Testis (tissue), 3 donors: Measurements from ENCODE around the gene GRK4. TPM values are rescaled to one million over a fixed set of nuclear protein-coding genes. Genes with fewer than 3 reads are reported as not detected.

Source experiments
- DNase-seq: peaks from one replicate; pipeline ENCODE4 v3.0.0-alpha.2; 2019
- H3K27ac ChIP-seq, 2 donors: fragments of 200-600 bp; sonication (generic); one replicate each; pipeline ENCODE4 v1.5.1; 2019
- H3K27me3 ChIP-seq: fragments of 200-600 bp; sonication (generic); one replicate; pipeline ENCODE4 v1.5.1; 2019
- H3K36me3 ChIP-seq: fragments of 200-600 bp; sonication (generic); one replicate; pipeline ENCODE4 v1.5.1; 2017; ENCODE audit warnings: low read depth; ENCODE audit errors: missing control alignments
- H3K4me1 ChIP-seq: fragments of 200-600 bp; sonication (generic); one replicate; pipeline ENCODE4 v1.5.1; 2019
- H3K4me3 ChIP-seq, 2 donors: fragments of 200-600 bp; sonication (generic); one replicate each; pipeline ENCODE4 v1.5.1; 2017 to 2019
- H3K9me3 ChIP-seq: fragments of 200-600 bp; sonication (generic); one replicate; pipeline ENCODE4 v1.5.1; 2017
- POLR2A ChIP-seq: fragments of 450-650 bp; IDR thresholded peaks from one replicate; pipeline ENCODE4 v1.6.1; 2017; ENCODE audit warnings: antibody characterized with exemption, mild to moderate bottlenecking, moderate library complexity
- WGBS, 2 donors: methylation state at CpG; one replicate each; pipeline ENCODE4 v1.1.5; 2018; 5-methylcytosine and 5-hydroxymethylcytosine counted together
- intact Hi-C: fragments of 100-400 bp; cut with DNase I; formaldehyde crosslinking; loops from one replicate; pipeline ENCODE4 v1.15.1; 2023; ENCODE audit warnings: low total_unique reads
- polyA plus RNA-seq: library from polyadenylated mRNA; stranded (reverse); fragments of 350-450 nt; fragmentation: Illumina TruSeq; extraction: RNeasy Lipid Tissue Mini Kit (QIAGEN cat#74804); gene quantifications from one replicate; pipeline ENCODE4 v1.2.3, GENCODE V29; 2014; ENCODE audit warnings: low read depth, low replicate concordance; ENCODE audit not compliant: insufficient read depth
- total RNA-seq, 2 donors: library from RNA; depleted of rRNA; stranded (reverse); fragments of >200 nt; gene quantifications; one replicate each; pipeline ENCODE4 v1.2.3, GENCODE V29; 2016
- TF ChIP-seq, protein P1 (sequence below), 3 experiments: fragments of 450-650 bp in 2 of 3; fragments of 200-600 bp in 1 of 3; sonication (generic) in 1 of 3; IDR thresholded peaks; one replicate each; pipeline ENCODE4 v1.5.1; 2016 to 2019; ENCODE audit warnings: antibody characterized with exemption in 3 of 3, mild to moderate bottlenecking in 2 of 3, moderate library complexity in 1 of 3

The GRK4 gene
- total and polyA plus RNA-seq, 3 donors from 2014 or later, result 33.8 to 106 (median 73.0) TPM

DNA sequence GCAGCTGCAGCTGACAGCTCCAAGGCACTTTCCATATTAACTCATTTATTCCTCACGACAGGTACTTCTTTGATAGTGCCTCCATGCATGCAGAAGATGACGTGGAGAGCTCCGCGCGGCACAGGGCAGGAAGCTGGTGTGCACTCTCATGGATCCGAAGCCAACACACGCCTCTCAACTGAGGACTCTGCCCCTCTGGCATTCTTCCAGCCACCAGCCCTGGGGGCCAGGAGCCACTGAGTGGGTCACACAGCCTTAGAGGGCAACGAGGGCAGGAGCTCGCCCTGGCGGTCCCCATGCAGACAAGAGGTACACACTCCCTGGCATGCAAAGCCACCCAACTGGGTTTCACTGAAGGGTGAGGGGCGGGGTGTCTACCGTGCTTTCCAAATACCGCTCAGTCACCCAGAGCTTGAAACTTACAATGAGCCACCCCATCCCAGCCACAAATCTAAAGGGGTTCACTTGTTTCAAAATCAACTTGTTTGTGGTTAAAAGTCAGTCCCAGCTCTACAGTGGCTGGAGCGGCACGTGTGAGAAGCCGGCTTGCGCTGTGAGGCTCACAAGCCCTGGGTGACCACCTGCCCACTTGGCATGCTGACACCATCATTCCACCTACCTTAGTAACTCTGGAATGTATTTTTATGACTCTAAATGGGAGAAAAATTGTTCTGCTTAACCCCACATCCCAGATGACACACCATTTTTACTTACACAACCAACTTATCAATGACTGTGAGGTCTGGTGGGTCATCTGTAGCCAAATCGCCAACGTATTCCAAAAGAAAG is 16.4 kb upstream of the GRK4 start:
- intact Hi-C loops, result no loop called here
- WGBS, 2 donors, result 92 to 95% methylated on average over 19 of the region's 19 CpGs
- peaks cover 6% of the 10 kb centered on the region for H3K4me1 ChIP-seq
- H3K36me3 ChIP-seq, result no peaks in the 10 kb centered on the region
- H3K9me3 ChIP-seq, result no peaks in the 10 kb centered on the region
- no peaks in the 10 kb centered on the region for H3K27me3 ChIP-seq
- no peak overlapping the region for H3K27ac ChIP-seq
- no peak overlapping the region for H3K4me3 ChIP-seq
- TF ChIP-seq, protein P1, sequence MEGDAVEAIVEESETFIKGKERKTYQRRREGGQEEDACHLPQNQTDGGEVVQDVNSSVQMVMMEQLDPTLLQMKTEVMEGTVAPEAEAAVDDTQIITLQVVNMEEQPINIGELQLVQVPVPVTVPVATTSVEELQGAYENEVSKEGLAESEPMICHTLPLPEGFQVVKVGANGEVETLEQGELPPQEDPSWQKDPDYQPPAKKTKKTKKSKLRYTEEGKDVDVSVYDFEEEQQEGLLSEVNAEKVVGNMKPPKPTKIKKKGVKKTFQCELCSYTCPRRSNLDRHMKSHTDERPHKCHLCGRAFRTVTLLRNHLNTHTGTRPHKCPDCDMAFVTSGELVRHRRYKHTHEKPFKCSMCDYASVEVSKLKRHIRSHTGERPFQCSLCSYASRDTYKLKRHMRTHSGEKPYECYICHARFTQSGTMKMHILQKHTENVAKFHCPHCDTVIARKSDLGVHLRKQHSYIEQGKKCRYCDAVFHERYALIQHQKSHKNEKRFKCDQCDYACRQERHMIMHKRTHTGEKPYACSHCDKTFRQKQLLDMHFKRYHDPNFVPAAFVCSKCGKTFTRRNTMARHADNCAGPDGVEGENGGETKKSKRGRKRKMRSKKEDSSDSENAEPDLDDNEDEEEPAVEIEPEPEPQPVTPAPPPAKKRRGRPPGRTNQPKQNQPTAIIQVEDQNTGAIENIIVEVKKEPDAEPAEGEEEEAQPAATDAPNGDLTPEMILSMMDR (IDR thresholded peaks at IDR 0.05), result no peak
- no peak for TF ChIP-seq POLR2A
- no peak for DNase-seq

DNA sequence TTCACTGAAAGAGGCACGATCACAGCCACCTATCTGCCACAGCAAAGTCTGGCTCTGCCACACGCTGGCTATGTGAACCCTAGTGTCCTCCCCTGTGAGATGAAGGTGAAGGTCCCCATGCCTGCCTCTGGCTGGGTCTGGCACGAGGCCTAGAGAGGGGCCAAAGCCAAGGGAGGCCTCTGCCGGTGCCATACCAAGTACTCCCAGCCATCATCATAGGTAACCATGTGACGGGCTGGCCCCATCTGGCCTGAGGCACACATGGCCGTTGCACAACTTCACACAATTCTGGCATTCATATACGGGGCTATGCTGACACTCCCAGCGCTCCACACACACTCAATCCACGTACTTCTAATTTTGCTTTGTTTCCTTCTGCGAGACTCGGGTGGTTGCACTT is 15.4 kb upstream of the GRK4 start:
- H3K27me3 ChIP-seq, result no peaks in the 10 kb centered on the region
- H3K4me3 ChIP-seq, result no peak overlapping the region
- H3K36me3 ChIP-seq, result no peaks in the 10 kb centered on the region
- intact Hi-C loops, result no loop called here
- TF ChIP-seq POLR2A, result no peak
- TF ChIP-seq, protein P1 (IDR thresholded peaks at IDR 0.05), result no peak
- WGBS, 2 donors, result 82 to 84% methylated on average over 11 of the region's 11 CpGs
- peaks cover 6% of the 10 kb centered on the region for H3K4me1 ChIP-seq
- no peaks in the 10 kb centered on the region for H3K9me3 ChIP-seq
- DNase-seq, result no peak
- H3K27ac ChIP-seq, result no peak overlapping the region

DNA sequence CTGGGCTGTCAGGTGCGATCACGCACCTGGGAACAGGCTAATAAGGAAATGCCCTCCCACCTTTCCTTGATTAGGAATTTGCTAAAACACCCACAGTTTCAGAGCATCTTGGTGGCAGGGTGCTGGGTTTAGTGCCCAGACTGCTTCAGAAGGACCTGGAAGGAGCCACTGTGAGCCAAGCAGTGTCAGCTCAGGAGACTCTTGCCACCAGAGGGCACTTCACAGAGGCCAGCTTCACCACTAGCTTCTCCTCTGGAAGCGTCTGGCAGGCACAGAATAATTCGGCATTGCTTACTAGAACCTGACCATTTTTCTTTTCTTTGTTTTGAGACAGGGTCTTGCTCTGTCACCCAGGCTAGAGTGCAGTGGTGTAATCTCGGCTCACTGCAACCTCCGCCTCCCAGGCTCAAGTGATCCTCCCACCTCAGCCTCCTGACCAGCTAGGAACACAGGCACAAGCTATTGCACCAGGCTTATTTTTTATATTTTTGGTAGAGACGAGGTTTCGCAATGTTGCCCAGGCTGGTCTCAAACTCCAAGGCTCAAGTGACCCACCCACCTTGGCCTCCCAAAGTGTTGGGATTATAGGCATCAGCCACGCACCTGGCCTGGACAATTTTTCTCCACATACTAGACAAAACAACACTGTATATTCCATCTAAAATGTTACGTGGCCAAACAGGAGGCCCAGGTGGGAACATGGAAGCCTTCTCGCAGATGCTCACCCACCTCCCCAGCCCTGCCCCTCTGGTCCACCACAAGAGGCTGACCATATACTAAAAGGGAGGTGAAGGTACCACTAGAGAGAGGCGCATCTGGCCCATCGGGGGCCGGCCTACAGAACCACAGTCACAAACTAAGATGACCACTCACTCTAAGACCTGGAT is 14.2 kb upstream of the GRK4 start:
- no peak overlapping the region for H3K27ac ChIP-seq
- H3K27me3 ChIP-seq, result no peaks in the 10 kb centered on the region
- no peak overlapping the region for H3K4me3 ChIP-seq
- H3K36me3 ChIP-seq, result no peaks in the 10 kb centered on the region
- WGBS, 2 donors, result 88 to 91% methylated on average over 14 of the region's 14 CpGs
- TF ChIP-seq, protein P1 (IDR thresholded peaks at IDR 0.05), result peak in 2 of 3 experiments; percentile 25 to 35
- TF ChIP-seq POLR2A, result no peak
- intact Hi-C loops, result no loop called here
- peaks cover 6% of the 10 kb centered on the region for H3K4me1 ChIP-seq
- peak; percentile 78 for DNase-seq
- no peaks in the 10 kb centered on the region for H3K9me3 ChIP-seq

DNA sequence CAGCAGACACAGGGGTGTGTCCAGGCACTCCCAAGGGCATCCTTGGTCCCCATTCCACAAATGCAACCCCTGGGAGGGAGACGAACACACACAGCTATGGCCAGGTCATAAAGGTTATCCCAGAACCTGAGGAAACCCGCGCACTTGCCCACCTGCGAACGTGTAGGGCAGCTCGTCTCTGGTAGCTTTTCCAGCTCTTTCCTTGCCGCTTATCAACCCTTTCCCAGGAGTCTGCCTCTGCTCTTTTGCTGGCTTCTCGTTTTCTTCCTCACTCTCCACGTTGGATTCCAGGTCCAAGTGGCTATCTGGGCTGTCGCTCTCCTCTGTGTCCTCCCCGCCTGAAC is 13.6 kb upstream of the GRK4 start:
- WGBS, 2 donors, result 93 to 94% methylated on average over 11 of the region's 11 CpGs
- Histone ChIP-seq H3K27ac (no peak overlapping the region), H3K4me3 (no peak overlapping the region), H3K4me1 (peaks cover 2% of the 10 kb centered on the region), H3K36me3 (no peaks in the 10 kb centered on the region), H3K27me3 (no peaks in the 10 kb centered on the region), H3K9me3 (no peaks in the 10 kb centered on the region)
- intact Hi-C loops, result no loop called here
- no peak for DNase-seq
- TF ChIP-seq, protein P1 (IDR thresholded peaks at IDR 0.05), result no peak
- no peak for TF ChIP-seq POLR2A
